IMR-90 (cell line): Measurements from ENCODE around the gene NDST1. TPM values are rescaled to one million over a fixed set of nuclear protein-coding genes. Genes with fewer than 3 reads are reported as not detected.

ENCODE experiments used
- ATAC-seq: fragments of 200-7000 bp; cut with Tn5 transposase; 2 replicates; pipeline ENCODE4 v1.9.1; 2020; ENCODE audit warnings: low read depth, mild to moderate bottlenecking, moderate library complexity
- BruUV-seq: library from RNA; stranded (reverse); fragments of 400-500 nt; replicated peaks from 2 replicates; lab custom pipeline; 2021; lab: Mats Ljungman, UMichigan
- CTCF ChIA-PET: fragments of 300-600 bp; formaldehyde crosslinking; extraction: SDS; loops from one replicate; lab custom pipeline; 2021; ENCODE audit warnings: antibody characterized with exemption; lab: Yijun Ruan, JAX
- POLR2A ChIA-PET: fragments of 300-600 bp; sonication (Branson Sonifier 250); formaldehyde crosslinking; loops from one replicate; lab custom pipeline; 2022; ENCODE audit warnings: antibody characterized with exemption; ENCODE audit not compliant: unreplicated experiment; lab: Charles Lee
- DNase-seq: peaks from one replicate; pipeline ENCODE4 v3.0.0; 2013
- H2AFZ ChIP-seq: replicated peaks from 2 replicates; pipeline ENCODE3; 2013; ENCODE audit warnings: low read length, mild to moderate bottlenecking; ENCODE audit not compliant: poor library complexity
- H2AK5ac ChIP-seq: 2 replicates; pipeline ENCODE4 v1.6.1; 2013; ENCODE audit warnings: low read depth, low read length, inconsistent platforms
- H2AK9ac ChIP-seq: replicated peaks from 2 replicates; pipeline ENCODE3; 2013; ENCODE audit warnings: mild to moderate bottlenecking, low read depth, low read length, moderate library complexity; ENCODE audit not compliant: poor library complexity
- H2BK120ac ChIP-seq: 2 replicates; pipeline ENCODE4 v1.6.1; 2013; ENCODE audit warnings: low read depth, low read length, inconsistent platforms
- H2BK15ac ChIP-seq: 3 replicates; pipeline ENCODE4 v1.6.1; 2013; ENCODE audit warnings: low read depth, low read length, inconsistent platforms
- H2BK20ac ChIP-seq: 2 replicates; pipeline ENCODE4 v1.6.1; 2013; ENCODE audit warnings: low read depth, mild to moderate bottlenecking, inconsistent platforms, low read length, moderate library complexity
- H2BK5ac ChIP-seq: 2 replicates; pipeline ENCODE4 v1.6.1; 2013; ENCODE audit warnings: mild to moderate bottlenecking, low read depth, low read length, inconsistent platforms; ENCODE audit not compliant: poor library complexity, severe bottlenecking
- H3K14ac ChIP-seq: replicated peaks from 2 replicates; pipeline ENCODE4 v1.6.1; 2013; ENCODE audit warnings: low read depth, low read length, inconsistent platforms
- H3K18ac ChIP-seq: 2 replicates; pipeline ENCODE4 v1.6.1; 2013; ENCODE audit warnings: low read depth, low read length, control low read depth
- H3K23ac ChIP-seq: 2 replicates; pipeline ENCODE4 v1.6.1; 2013; ENCODE audit warnings: low read depth, low read length, inconsistent platforms
- H3K27ac ChIP-seq: 2 replicates; pipeline ENCODE4 v1.5.1; 2013; ENCODE audit warnings: mild to moderate bottlenecking, control low read depth, low read length; ENCODE audit not compliant: insufficient read depth
- H3K27me3 ChIP-seq: 2 replicates; pipeline ENCODE4 v1.6.1; 2013; ENCODE audit warnings: low read length; ENCODE audit not compliant: control insufficient read depth, insufficient read depth
- H3K36me3 ChIP-seq: 2 replicates; pipeline ENCODE4 v1.6.1; 2013; ENCODE audit warnings: low read length, mixed read lengths; ENCODE audit not compliant: control insufficient read depth, insufficient read depth
- H3K4ac ChIP-seq: 2 replicates; pipeline ENCODE4 v1.6.1; 2013; ENCODE audit warnings: low read depth, low read length, inconsistent platforms
- H3K4me1 ChIP-seq: 2 replicates; pipeline ENCODE4 v1.6.1; 2013; ENCODE audit warnings: low read length, mixed read lengths; ENCODE audit not compliant: control insufficient read depth, insufficient read depth
- H3K4me2 ChIP-seq: 2 replicates; pipeline ENCODE4 v1.6.1; 2013; ENCODE audit warnings: low read depth, mild to moderate bottlenecking, control low read depth, low read length, moderate library complexity
- H3K4me3 ChIP-seq: 2 replicates; pipeline ENCODE4 v1.5.1; 2013; ENCODE audit warnings: low read depth, mild to moderate bottlenecking, control low read depth, low read length, moderate library complexity; ENCODE audit not compliant: insufficient read depth
- H3K56ac ChIP-seq: 2 replicates; pipeline ENCODE4 v1.6.1; 2013; ENCODE audit warnings: low read length, inconsistent platforms; ENCODE audit not compliant: insufficient read depth; ENCODE audit errors: extremely low read depth
- H3K79me1 ChIP-seq, 2 experiments: 2 replicates each; pipeline ENCODE4 v1.6.1; 2013; ENCODE audit warnings: low read length in 2 of 2, inconsistent platforms in 1 of 2, low read depth in 1 of 2
- H3K9ac ChIP-seq: 2 replicates; pipeline ENCODE4 v1.6.1; 2013; ENCODE audit warnings: low read depth, low read length, control low read depth
- H3K9me1 ChIP-seq: 2 replicates; pipeline ENCODE4 v1.6.1; 2013; ENCODE audit warnings: low read length, inconsistent platforms; ENCODE audit not compliant: insufficient read depth
- H3K9me3 ChIP-seq: 2 replicates; pipeline ENCODE4 v1.6.1; 2013; ENCODE audit warnings: low read length; ENCODE audit not compliant: control insufficient read depth, insufficient read depth
- H4K20me1 ChIP-seq: 2 replicates; pipeline ENCODE4 v1.6.1; 2013; ENCODE audit warnings: low read length, inconsistent platforms; ENCODE audit not compliant: insufficient read depth
- H4K5ac ChIP-seq: 2 replicates; pipeline ENCODE4 v1.6.1; 2013; ENCODE audit warnings: mild to moderate bottlenecking, low read depth, low read length, control low read depth
- H4K8ac ChIP-seq, 2 experiments: 2 replicates each; pipeline ENCODE4 v1.6.1; 2013; ENCODE audit warnings: low read depth in 2 of 2, low read length in 2 of 2, control low read depth in 1 of 2, inconsistent platforms in 1 of 2
- H4K91ac ChIP-seq: 2 replicates; pipeline ENCODE4 v1.6.1; 2013; ENCODE audit warnings: low read depth, low read length, inconsistent platforms; ENCODE audit not compliant: insufficient read depth
- BHLHE40 ChIP-seq: fragments of 150-350 bp; IDR thresholded peaks from 2 replicates; pipeline ENCODE4 v1.6.1; 2016; ENCODE audit warnings: mild to moderate bottlenecking, low read depth, low read length
- CEBPB ChIP-seq: IDR thresholded peaks from 2 replicates; pipeline ENCODE4 v1.6.1; 2012; ENCODE audit warnings: low read depth, low read length, improper control_type of control experiment
- FOS ChIP-seq: fragments of 150-350 bp; IDR thresholded peaks from 2 replicates; pipeline ENCODE4 v1.6.1; 2016; ENCODE audit warnings: low read depth, low read length
- MXI1 ChIP-seq: IDR thresholded peaks from 2 replicates; pipeline ENCODE4 v1.6.1; 2012; ENCODE audit warnings: low read depth, mild to moderate bottlenecking, low read length, moderate library complexity, borderline replicate concordance
- POLR2A ChIP-seq: IDR thresholded peaks from 2 replicates; pipeline ENCODE4 v1.6.1; 2012; ENCODE audit warnings: mild to moderate bottlenecking, low read depth, low read length
- RAD21 ChIP-seq: IDR thresholded peaks from 2 replicates; pipeline ENCODE4 v1.6.1; 2012; ENCODE audit warnings: low read length, improper control_type of control experiment
- RCOR1 ChIP-seq: IDR thresholded peaks from 2 replicates; pipeline ENCODE4 v1.6.1; 2012; ENCODE audit warnings: mild to moderate bottlenecking, low read length, improper control_type of control experiment; ENCODE audit not compliant: insufficient replicate concordance
- RFX5 ChIP-seq: IDR thresholded peaks from 2 replicates; pipeline ENCODE4 v1.8.0; 2012; ENCODE audit warnings: low read depth, mild to moderate bottlenecking, low read length, moderate library complexity
- SMC3 ChIP-seq: fragments of 150-350 bp; IDR thresholded peaks from 2 replicates; pipeline ENCODE4 v1.6.1; 2016; ENCODE audit warnings: low read depth, mild to moderate bottlenecking, antibody characterized with exemption, low read length, moderate library complexity
- USF2 ChIP-seq: fragments of 150-350 bp; IDR thresholded peaks from 2 replicates; pipeline ENCODE4 v1.6.1; 2017; ENCODE audit warnings: mild to moderate bottlenecking, antibody characterized with exemption, low read length, low read depth
- dilution Hi-C: fragments of 300-500 bp; cut with HindIII; formaldehyde crosslinking; loops from one replicate; pipeline ENCODE4 v1.14.3; 2018; ENCODE audit warnings: low sequenced_read_pairs; ENCODE audit not compliant: unreplicated experiment
- in situ Hi-C: fragments of 300-500 bp; cut with MboI; formaldehyde crosslinking; loops from 3 replicates; pipeline ENCODE4 v1.14.3; 2019; ENCODE audit warnings: low sequenced_read_pairs, inconsistent platforms, mixed read lengths
- intact Hi-C: fragments of 100-400 bp; cut with micrococcal nuclease; formaldehyde crosslinking; loops from 2 replicates; pipeline ENCODE4 v1.10.0; 2022
- polyA plus RNA-seq, 3 experiments: library from polyadenylated mRNA; depleted of rRNA; stranded (reverse); fragments of >200 nt; gene quantifications; 2 replicates each; pipeline ENCODE4 v1.2.3, GENCODE V29; 2012; ENCODE audit warnings: low replicate concordance in 1 of 3
- total RNA-seq: library from RNA; depleted of rRNA; stranded (reverse); fragments of >200 nt; gene quantifications from 2 replicates; pipeline ENCODE4 v1.2.3, GENCODE V29; 2012

The NDST1 gene
- total and polyA plus RNA-seq, 2 of the 4 experiments (the other 2 are of a cell fraction) = 30.5 to 80.4 TPM

GRCh38 chr5:150568663-150569062 is 60.7 kb downstream of the NDST1 start:
- intact Hi-C loops = loop anchor here (10.0 kb wide), 1 partner anchor 596 kb away; no protein-coding TSS in a partner anchor
- no TSS peak for BruUV-seq
- CTCF ChIA-PET = no interaction called here

More at GRCh38 chr5:150568663-150569062, 60.7 kb downstream of the NDST1 start:
- H2AFZ ChIP-seq = no peak overlapping the region
- peak overlapping the region; percentile 16; the same call in 1 of the 2 replicates for H3K18ac ChIP-seq
- no peak overlapping the region for H3K14ac ChIP-seq
- H3K27me3 ChIP-seq = no peaks in the 10 kb centered on the region
- H4K91ac ChIP-seq = peak overlapping the region; percentile 38; the same call in 1 of the 2 replicates
- dilution Hi-C loops = no loop called here
- no peak overlapping the region for H3K4ac ChIP-seq
- H4K5ac ChIP-seq = no peak overlapping the region
- H3K4me1 ChIP-seq = peaks cover 9% of the 10 kb centered on the region
- H3K4me3 ChIP-seq = no peak overlapping the region
- no peak overlapping the region for H4K8ac ChIP-seq
- TF ChIP-seq BHLHE40 (no peak), FOS (no peak), RCOR1 (no peak), RAD21 (no peak), CEBPB (no peak), SMC3 (no peak), RFX5 (no peak), MXI1 (no peak), POLR2A (no peak), USF2 (no peak)
- no peak overlapping the region for H2BK5ac ChIP-seq
- no peaks in the 10 kb centered on the region for H4K20me1 ChIP-seq
- no peak overlapping the region for H3K9ac ChIP-seq
- H3K9me3 ChIP-seq = no peaks in the 10 kb centered on the region
- no peaks in the 10 kb centered on the region for H3K9me1 ChIP-seq
- no peaks in the 10 kb centered on the region for H3K79me1 ChIP-seq
- no peak overlapping the region for H2BK15ac ChIP-seq
- DNase-seq (no peak), ATAC-seq (no peak)
- no peak overlapping the region for H2BK20ac ChIP-seq
- H3K23ac ChIP-seq = no peak overlapping the region
- no peak overlapping the region for H3K27ac ChIP-seq
- 0 out of 2 replicates have a peak overlapping the region, but pooled peaks have one; percentile 1 for H2AK5ac ChIP-seq
- no peak overlapping the region for H2AK9ac ChIP-seq
- POLR2A ChIA-PET = no interaction called here
- no peak overlapping the region for H2BK120ac ChIP-seq
- in situ Hi-C loops = no loop called here
- H3K4me2 ChIP-seq = no peak overlapping the region
- H3K56ac ChIP-seq = no peak overlapping the region
- H3K36me3 ChIP-seq = no peaks in the 10 kb centered on the region
